Measurements from ENCODE around the gene SULT1A4. TPM values are rescaled to one million over a fixed set of nuclear protein-coding genes. Genes with fewer than 3 reads are reported as not detected.

SULT1A4 gene
- polyA plus RNA-seq, 1 donor from 2014 or later, result 10.4 TPM

Small RNAs within 50 kb of the gene (small RNA-seq; reads per million reads assigned to genes)
- gene AC133555.2, result 0 reads per million in 3 experiments

Other genes starting within 250 kb of the SULT1A4 start
- gene NPIPB11, start 53.2 kb upstream of the SULT1A4 start, polyA plus RNA-seq, result 0.06 and 0.14 TPM in 2 replicates
- gene BOLA2, start 5.6 kb upstream of the SULT1A4 start, polyA plus RNA-seq, result 31.9 and 35.5 TPM in 2 replicates
- gene SLX1B, start 5.4 kb upstream of the SULT1A4 start, polyA plus RNA-seq, result 66.4 and 74.3 TPM in 2 replicates
- 5.7 and 8.4 TPM in 2 replicates for gene NPIPB12, start 46.5 kb downstream of the SULT1A4 start, polyA plus RNA-seq
- gene SPN, start 203.3 kb downstream of the SULT1A4 start, polyA plus RNA-seq, result 0.09 TPM in 1 of 2 replicates, not detected in the other
- 2.7 and 3.9 TPM in 2 replicates for gene QPRT, start 219.3 kb downstream of the SULT1A4 start, polyA plus RNA-seq

Measured in neural cell (in vitro differentiated cells).